IMR-90 (cell line): ENCODE results near the gene ZNRF4.

Experiments used
- CEBPB ChIP-seq: IDR thresholded peaks from 2 replicates; pipeline ENCODE4 v1.6.1; 2012; ENCODE audit warnings: low read depth, low read length, improper control_type of control experiment
- CTCF ChIP-seq: conservative IDR thresholded peaks from 2 replicates; pipeline ENCODE4 v1.5.1; 2012; ENCODE audit warnings: mild to moderate bottlenecking, low read depth, low read length, improper control_type of control experiment
- MXI1 ChIP-seq: IDR thresholded peaks from 2 replicates; pipeline ENCODE4 v1.6.1; 2012; ENCODE audit warnings: low read depth, mild to moderate bottlenecking, low read length, moderate library complexity, borderline replicate concordance
- RAD21 ChIP-seq: IDR thresholded peaks from 2 replicates; pipeline ENCODE4 v1.6.1; 2012; ENCODE audit warnings: low read length, improper control_type of control experiment
- USF2 ChIP-seq: fragments of 150-350 bp; IDR thresholded peaks from 2 replicates; pipeline ENCODE4 v1.6.1; 2017; ENCODE audit warnings: mild to moderate bottlenecking, antibody characterized with exemption, low read length, low read depth

GRCh38 chr19:5492635-5493409 is 37.6 kb downstream of the ZNRF4 start:
- TF ChIP-seq CTCF, result no peak
- TF ChIP-seq MXI1, result no peak
- no peak for TF ChIP-seq USF2
- no peak for TF ChIP-seq RAD21
- TF ChIP-seq CEBPB, result no peak
